Endothelial cell of umbilical vein (primary cell): ENCODE data around the gene PTGDR. TPM values are rescaled to one million over a fixed set of nuclear protein-coding genes. Genes with fewer than 3 reads are reported as not detected.

ENCODE experiments used
- BruUV-seq: library from RNA; stranded (reverse); fragments of 400-500 nt; replicated peaks from 2 replicates; lab custom pipeline; 2021; lab: Mats Ljungman, UMichigan
- CTCF ChIA-PET: fragments of 300-600, 350-600 bp; sonication (Branson Sonifier 250); formaldehyde crosslinking; loops from one replicate; lab custom pipeline; 2021; ENCODE audit warnings: antibody characterized with exemption, inconsistent platforms; lab: Charles Lee
- POLR2A ChIA-PET: fragments of 300-600, 350-600 bp; sonication (Branson Sonifier 250); formaldehyde crosslinking; loops from one replicate; lab custom pipeline; 2021; ENCODE audit warnings: antibody characterized with exemption, inconsistent platforms; lab: Charles Lee
- DNase-seq: peaks from one replicate; pipeline ENCODE4 v3.0.0-alpha.2; 2011; ENCODE audit warnings: low read depth, low spot score
- FAIRE-seq: peaks from 2 replicates; lab custom pipeline; 2011; peaks lifted over from hg19 to GRCh38; lab: Jason Lieb, UNC
- H2AFZ ChIP-seq: 2 replicates; pipeline ENCODE4 v1.6.0; 2012; ENCODE audit warnings: low read depth, low read length, control low read depth, inconsistent platforms
- H3K27ac ChIP-seq: 2 replicates; pipeline ENCODE4 v1.5.1; 2011; ENCODE audit warnings: low read depth, mild to moderate bottlenecking, control low read depth, low read length, moderate library complexity; ENCODE audit not compliant: insufficient read depth
- H3K27me3 ChIP-seq, 2 experiments: 2 replicates each; pipeline versions ENCODE4 v1.6.0 to v1.6.1; 2011; ENCODE audit warnings: low read length in 2 of 2, mixed read lengths in 1 of 2; ENCODE audit not compliant: control insufficient read depth in 2 of 2, insufficient read depth in 2 of 2
- H3K36me3 ChIP-seq, 2 experiments: 2 replicates in 1 of 2; 3 replicates in 1 of 2; pipeline ENCODE4 v1.5.1; 2011; ENCODE audit warnings: low read length in 2 of 2, mild to moderate bottlenecking in 1 of 2, moderate library complexity in 1 of 2; ENCODE audit not compliant: control insufficient read depth in 2 of 2, insufficient read depth in 2 of 2; ENCODE audit errors: extremely low read depth in 1 of 2
- H3K4me1 ChIP-seq: 3 replicates; pipeline ENCODE4 v1.5.1; 2011; ENCODE audit warnings: mild to moderate bottlenecking, low read length; ENCODE audit not compliant: control insufficient read depth, insufficient read depth; ENCODE audit errors: extremely low read depth
- H3K4me2 ChIP-seq: 2 replicates; pipeline ENCODE4 v1.6.1; 2011; ENCODE audit warnings: low read length, control low read depth, mixed read lengths; ENCODE audit not compliant: insufficient read depth
- H3K4me3 ChIP-seq, 3 experiments: fragments of 200-600 bp in 1 of 3; sonication (generic), shearing (Covaris generic) in 1 of 3; replicated peaks in 1 of 3; 2 replicates each; pipeline ENCODE4 v1.5.1; 2011 to 2016; ENCODE audit warnings: control low read depth in 3 of 3, low read length in 3 of 3, mild to moderate bottlenecking in 2 of 3, inconsistent platforms in 1 of 3, low read depth in 1 of 3, moderate library complexity in 1 of 3; ENCODE audit not compliant: insufficient read depth in 1 of 3
- H3K79me2 ChIP-seq: 2 replicates; pipeline ENCODE4 v1.6.0; 2012; ENCODE audit warnings: low read length, inconsistent platforms; ENCODE audit not compliant: control insufficient read depth, insufficient read depth
- H3K9ac ChIP-seq: replicated peaks from 2 replicates; pipeline ENCODE3; 2011; ENCODE audit warnings: low read length, control low read depth; ENCODE audit not compliant: insufficient read depth; ENCODE audit errors: extremely low read depth
- H3K9me1 ChIP-seq: replicated peaks from 3 replicates; pipeline ENCODE4 v1.6.0; 2011; ENCODE audit warnings: mild to moderate bottlenecking, low read length; ENCODE audit not compliant: control insufficient read depth, insufficient read depth; ENCODE audit errors: extremely low read depth
- H3K9me3 ChIP-seq: replicated peaks from 2 replicates; pipeline ENCODE4 v1.5.1; 2012; ENCODE audit warnings: low read length, inconsistent platforms; ENCODE audit not compliant: control insufficient read depth, insufficient read depth
- H4K20me1 ChIP-seq: replicated peaks from 2 replicates; pipeline ENCODE3; 2011; ENCODE audit warnings: mild to moderate bottlenecking, low read length; ENCODE audit not compliant: control insufficient read depth, insufficient read depth; ENCODE audit errors: extremely low read depth
- EZH2 ChIP-seq: IDR thresholded peaks from 2 replicates; pipeline ENCODE4 v1.6.1; 2012; ENCODE audit warnings: borderline replicate concordance, low read depth, mild to moderate bottlenecking, moderate library complexity, low read length, inconsistent platforms; ENCODE audit not compliant: severe bottlenecking
- GATA2 ChIP-seq: IDR thresholded peaks from 2 replicates; pipeline ENCODE4 v1.7.0; 2011; ENCODE audit warnings: low read depth, mild to moderate bottlenecking, moderate library complexity, mixed read lengths, low read length; ENCODE audit not compliant: insufficient read length, insufficient read depth
- MYC ChIP-seq: IDR thresholded peaks from one replicate; pipeline ENCODE4 v1.6.1; 2011; ENCODE audit warnings: mild to moderate bottlenecking, low read depth, low read length
- POLR2A ChIP-seq: IDR thresholded peaks from 2 replicates; pipeline ENCODE4 v1.6.1; 2012; ENCODE audit warnings: low read depth, mild to moderate bottlenecking, control low read depth, low read length
- POLR2AphosphoS5 ChIP-seq: IDR thresholded peaks from 2 replicates; pipeline ENCODE4 v1.6.1; 2012; ENCODE audit warnings: low read depth, mild to moderate bottlenecking, control low read depth, low read length, moderate library complexity; ENCODE audit not compliant: insufficient read depth
- dilution Hi-C: fragments of 300-500 bp; cut with MboI; formaldehyde crosslinking; loops from one replicate; pipeline ENCODE4 v1.15.0; 2019; ENCODE audit warnings: low sequenced_read_pairs; ENCODE audit not compliant: extremely low pct_ligation_motif_present
- intact Hi-C: fragments of 100-400 bp; cut with micrococcal nuclease; formaldehyde crosslinking; loops from one replicate; pipeline ENCODE4 v1.10.0; 2022
- polyA plus RNA-seq, 4 experiments: library from polyadenylated mRNA; depleted of rRNA in 3 of 4; stranded (reverse) in 3 of 4; unstranded in 1 of 4; fragments of >200 nt; gene quantifications; 2 replicates each; pipeline versions ENCODE4 v1.2.1 to v1.2.3, GENCODE V29; 2011 to 2012; ENCODE audit warnings: missing spikeins in 1 of 4
- total RNA-seq: library from RNA; stranded (reverse); gene quantifications from 2 replicates; pipeline ENCODE4 v1.2.3, GENCODE V29; 2021
- TF ChIP-seq, protein P1 (sequence below): IDR thresholded peaks from 2 replicates; pipeline ENCODE4 v1.6.1; 2011; ENCODE audit not compliant: insufficient read depth, insufficient read length

PTGDR gene
- total and polyA plus RNA-seq, 2 donors (not counting 3 experiments of a cell fraction or from before 2014, with no cell fraction given) = not detected

DNA sequence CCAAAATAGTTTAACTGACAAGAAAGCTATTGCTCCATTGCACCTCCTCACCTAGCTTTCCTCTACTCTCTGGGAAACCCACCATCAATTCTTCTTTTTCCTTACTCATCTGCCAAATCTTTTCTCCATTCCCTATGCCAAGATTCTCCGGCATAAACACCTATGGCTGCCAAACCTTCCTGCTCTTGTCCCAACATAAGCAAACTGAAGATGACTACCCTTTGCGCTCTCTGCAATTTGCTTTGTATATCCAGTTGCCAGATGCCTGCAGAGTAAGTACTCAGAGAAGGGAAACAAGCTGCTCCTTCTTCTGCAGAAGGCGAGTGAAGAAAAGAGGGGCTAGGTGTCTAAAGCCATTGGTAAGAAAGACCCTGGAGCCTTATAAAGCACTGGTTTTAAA, 58.1 kb downstream of the PTGDR start:
- no peak overlapping the region for H3K4me2 ChIP-seq
- POLR2A ChIA-PET = no interaction called here

More for the DNA sequence above, 58.1 kb downstream of the PTGDR start:
- Histone ChIP-seq H3K9ac (no peak overlapping the region), H3K4me1 (no peaks in the 10 kb centered on the region), H2AFZ (no peak overlapping the region), H3K79me2 (no peaks in the 10 kb centered on the region), H3K27me3 (peaks cover 1 to 6% of the 10 kb centered on the region in 2 experiments), H4K20me1 (no peaks in the 10 kb centered on the region), H3K9me3 (no peaks in the 10 kb centered on the region), H3K36me3 (no peaks in the 10 kb centered on the region), H3K27ac (no peak overlapping the region), H3K4me3 (no peak overlapping the region), H3K9me1 (no peaks in the 10 kb centered on the region)
- FAIRE-seq (no peak), DNase-seq (no peak)
- intact Hi-C loops = no loop called here
- TF ChIP-seq, protein P1, sequence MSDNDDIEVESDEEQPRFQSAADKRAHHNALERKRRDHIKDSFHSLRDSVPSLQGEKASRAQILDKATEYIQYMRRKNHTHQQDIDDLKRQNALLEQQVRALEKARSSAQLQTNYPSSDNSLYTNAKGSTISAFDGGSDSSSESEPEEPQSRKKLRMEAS = no peak
- TF ChIP-seq POLR2AphosphoS5 = no peak
- no peak for TF ChIP-seq EZH2
- TF ChIP-seq POLR2A = no peak
- no peak for TF ChIP-seq MYC
- no peak for TF ChIP-seq GATA2
- CTCF ChIA-PET = no interaction called here
- dilution Hi-C loops = no loop called here
- BruUV-seq = no TSS peak

Other genes with a start within 250 kb of the PTGDR start
- 33.0 and 56.7 TPM in 2 replicates for gene NID2, start 198.6 kb upstream of the PTGDR start, total RNA-seq
- 21.7 and 22.5 TPM in 2 replicates for gene NID2, start 198.6 kb upstream of the PTGDR start, polyA plus RNA-seq
- gene PTGER2, start 46.6 kb downstream of the PTGDR start, total RNA-seq = not detected in 2 replicates
- gene PTGER2, start 46.6 kb downstream of the PTGDR start, polyA plus RNA-seq = not detected in 2 replicates